Keratinocyte (primary cell): ENCODE data around the gene ARHGAP9. TPM values are rescaled to one million over a fixed set of nuclear protein-coding genes. Genes with fewer than 3 reads are reported as not detected.
A peak's percentile ranks its signal among the peaks of the same experiment; 100 is the strongest.

Experiments
- DNase-seq: peaks from one replicate; pipeline ENCODE4 v3.0.0-alpha.2; 2011; ENCODE audit warnings: low read depth, missing footprints, low spot score
- FAIRE-seq: peaks from 2 replicates; lab custom pipeline; 2011; peaks lifted over from hg19 to GRCh38; lab: Jason Lieb, UNC
- H2AFZ ChIP-seq: 2 replicates; pipeline ENCODE4 v1.6.0; 2012; ENCODE audit warnings: low read length, control low read depth, inconsistent platforms; ENCODE audit not compliant: control insufficient read depth
- H3K27ac ChIP-seq: 2 replicates; pipeline ENCODE4 v1.5.1; 2011; ENCODE audit warnings: low read length; ENCODE audit not compliant: control insufficient read depth, insufficient read depth
- H3K27me3 ChIP-seq: 3 replicates; pipeline ENCODE4 v1.6.0; 2011; ENCODE audit warnings: low read length; ENCODE audit not compliant: control insufficient read depth, insufficient read depth; ENCODE audit errors: extremely low read depth
- H3K36me3 ChIP-seq, 2 experiments: 2 replicates in 1 of 2; 3 replicates in 1 of 2; pipeline ENCODE4 v1.5.1; 2011; ENCODE audit warnings: low read length in 2 of 2, mild to moderate bottlenecking in 1 of 2; ENCODE audit not compliant: control insufficient read depth in 2 of 2, insufficient read depth in 2 of 2; ENCODE audit errors: extremely low read depth in 1 of 2
- H3K4me1 ChIP-seq: 3 replicates; pipeline ENCODE4 v1.5.1; 2011; ENCODE audit warnings: low read length; ENCODE audit not compliant: control insufficient read depth, insufficient read depth; ENCODE audit errors: extremely low read depth
- H3K4me2 ChIP-seq: 3 replicates; pipeline ENCODE4 v1.6.0; 2011; ENCODE audit warnings: low read depth, low read length; ENCODE audit not compliant: control insufficient read depth, insufficient read depth; ENCODE audit errors: extremely low read depth
- H3K4me3 ChIP-seq, 3 experiments: fragments of 200-600 bp in 1 of 3; sonication (generic) in 1 of 3; 2 replicates in 2 of 3; 3 replicates in 1 of 3; pipeline ENCODE4 v1.5.1; 2011 to 2016; ENCODE audit warnings: low read length in 3 of 3, mild to moderate bottlenecking in 3 of 3, control low read depth in 2 of 3, inconsistent platforms in 1 of 3, low read depth in 1 of 3, mixed read lengths in 1 of 3, mixed run types in 1 of 3, moderate library complexity in 1 of 3; ENCODE audit not compliant: control insufficient read depth in 2 of 3, insufficient read depth in 2 of 3; ENCODE audit errors: extremely low read depth in 1 of 3
- H3K79me2 ChIP-seq: 2 replicates; pipeline ENCODE4 v1.6.0; 2012; ENCODE audit warnings: low read length; ENCODE audit not compliant: control insufficient read depth, insufficient read depth
- H3K9ac ChIP-seq: 3 replicates; pipeline ENCODE4 v1.6.0; 2011; ENCODE audit warnings: low read length; ENCODE audit not compliant: control insufficient read depth, insufficient read depth; ENCODE audit errors: extremely low read depth
- H3K9me1 ChIP-seq: 3 replicates; pipeline ENCODE4 v1.6.0; 2011; ENCODE audit warnings: low read length; ENCODE audit not compliant: control insufficient read depth, insufficient read depth; ENCODE audit errors: extremely low read depth
- H3K9me3 ChIP-seq: 2 replicates; pipeline ENCODE4 v1.5.1; 2012; ENCODE audit warnings: low read depth, low read length; ENCODE audit not compliant: control insufficient read depth
- H4K20me1 ChIP-seq: 3 replicates; pipeline ENCODE4 v1.6.0; 2011; ENCODE audit warnings: low read length; ENCODE audit not compliant: control insufficient read depth, insufficient read depth; ENCODE audit errors: extremely low read depth
- EZH2 ChIP-seq: IDR thresholded peaks from one replicate; pipeline ENCODE4 v1.6.1; 2012; ENCODE audit warnings: inconsistent platforms, mild to moderate bottlenecking, low read length, moderate library complexity
- dilution Hi-C: fragments of 300-500 bp; cut with MboI; formaldehyde crosslinking; loops from one replicate; pipeline ENCODE4 v1.7.0; 2020; ENCODE audit warnings: low sequenced_read_pairs; ENCODE audit not compliant: extremely low pct_ligation_motif_present
- polyA plus RNA-seq, 5 experiments: library from polyadenylated mRNA; depleted of rRNA in 3 of 5; stranded (reverse) in 3 of 5; stranded (forward) in 1 of 5; unstranded in 1 of 5; fragments of >200 nt; gene quantifications; 1 replicate in 1 of 5; 2 replicates in 3 of 5; 3 replicates in 1 of 5; pipeline versions ENCODE4 v1.2.1 to v1.2.3, GENCODE V29; 2011 to 2012; ENCODE audit warnings: missing spikeins in 2 of 5, low read depth in 1 of 5, low replicate concordance in 1 of 5
- TF ChIP-seq, protein P1 (sequence below), 3 experiments: IDR thresholded peaks in 1 of 3; conservative IDR thresholded peaks in 1 of 3; optimal IDR thresholded peaks in 1 of 3; 2 replicates in 2 of 3; 3 replicates in 1 of 3; pipeline versions ENCODE3 to v1.5.1; 2011; ENCODE audit warnings: low read length in 3 of 3, mild to moderate bottlenecking in 3 of 3, moderate library complexity in 2 of 3, control low read depth in 1 of 3, inconsistent platforms in 1 of 3; ENCODE audit not compliant: insufficient read depth in 2 of 3; ENCODE audit errors: extremely low read depth in 1 of 3

ARHGAP9 gene
- polyA plus RNA-seq, 1 donor (not counting 4 experiments of a cell fraction or from before 2014, with no cell fraction given), result not detected

DNA sequence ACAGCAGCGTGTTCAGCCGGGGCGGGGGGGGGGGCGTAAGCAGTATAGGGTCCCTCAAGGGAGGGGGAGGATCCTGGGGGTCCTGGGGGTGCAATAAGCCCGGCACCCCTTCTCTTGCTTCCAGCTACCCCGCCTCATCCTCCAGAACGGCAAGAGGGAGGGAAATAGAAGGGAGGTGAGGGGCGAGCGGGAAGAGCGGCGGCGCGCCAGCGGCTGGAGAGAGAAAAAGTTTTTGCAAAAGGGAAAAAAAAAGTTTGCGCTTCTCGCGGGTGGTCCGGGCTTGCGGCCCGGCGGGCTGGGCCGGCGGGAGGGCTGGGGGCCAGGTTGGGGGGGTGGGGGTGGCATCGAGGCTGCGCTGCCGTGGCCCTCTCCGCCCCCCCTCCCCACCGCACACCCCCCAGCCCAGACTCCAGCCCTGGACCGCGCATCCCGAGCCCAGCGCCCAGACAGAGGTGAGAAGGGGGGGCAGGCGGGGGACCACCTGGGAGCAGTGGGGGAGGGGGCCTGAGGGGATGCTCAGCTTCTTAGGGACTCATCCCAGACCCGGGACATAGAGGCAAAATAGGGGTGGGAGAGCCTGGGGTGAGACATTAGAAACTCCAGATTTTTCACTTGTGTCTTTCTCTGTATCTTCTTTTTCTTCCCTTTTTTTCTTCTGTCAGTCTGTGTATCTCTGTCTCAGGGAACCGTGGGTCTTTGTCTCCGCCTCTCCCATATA lies 19.8 kb downstream of the ARHGAP9 start, which contains the start of gene GLI1:
Gene GLI1 (plus strand): TSS at position 36 of the 718 bp plus-strand sequence. CDS start 3,907 bp downstream, outside the sequence.
- Histone ChIP-seq H3K9me3 (no peaks in the 10 kb centered on the region), H3K9ac (peak within 1 kb of the TSS; percentile 76), H3K4me2 (peak within 1 kb of the TSS; percentile 97), H3K4me1 (peaks cover 44% of the 10 kb centered on the region), H2AFZ (peak within 1 kb of the TSS; percentile 97), H3K36me3 (no peaks in the 10 kb centered on the region), H3K79me2 (no peaks in the 10 kb centered on the region), H3K27ac (peak within 1 kb of the TSS; percentile 91), H4K20me1 (no peaks in the 10 kb centered on the region), H3K9me1 (no peaks in the 10 kb centered on the region), H3K27me3 (peaks cover 16% of the 10 kb centered on the region), H3K4me3 (peak within 1 kb of the TSS; percentile 50 to 96 (median 94))
- TF ChIP-seq EZH2, result no peak
- TF ChIP-seq, protein P1, sequence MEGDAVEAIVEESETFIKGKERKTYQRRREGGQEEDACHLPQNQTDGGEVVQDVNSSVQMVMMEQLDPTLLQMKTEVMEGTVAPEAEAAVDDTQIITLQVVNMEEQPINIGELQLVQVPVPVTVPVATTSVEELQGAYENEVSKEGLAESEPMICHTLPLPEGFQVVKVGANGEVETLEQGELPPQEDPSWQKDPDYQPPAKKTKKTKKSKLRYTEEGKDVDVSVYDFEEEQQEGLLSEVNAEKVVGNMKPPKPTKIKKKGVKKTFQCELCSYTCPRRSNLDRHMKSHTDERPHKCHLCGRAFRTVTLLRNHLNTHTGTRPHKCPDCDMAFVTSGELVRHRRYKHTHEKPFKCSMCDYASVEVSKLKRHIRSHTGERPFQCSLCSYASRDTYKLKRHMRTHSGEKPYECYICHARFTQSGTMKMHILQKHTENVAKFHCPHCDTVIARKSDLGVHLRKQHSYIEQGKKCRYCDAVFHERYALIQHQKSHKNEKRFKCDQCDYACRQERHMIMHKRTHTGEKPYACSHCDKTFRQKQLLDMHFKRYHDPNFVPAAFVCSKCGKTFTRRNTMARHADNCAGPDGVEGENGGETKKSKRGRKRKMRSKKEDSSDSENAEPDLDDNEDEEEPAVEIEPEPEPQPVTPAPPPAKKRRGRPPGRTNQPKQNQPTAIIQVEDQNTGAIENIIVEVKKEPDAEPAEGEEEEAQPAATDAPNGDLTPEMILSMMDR (optimal IDR thresholded peaks at IDR 0.05 in 1 of 3, IDR thresholded peaks at IDR 0.05 in 1 of 3, conservative IDR thresholded peaks at IDR 0.05 in 1 of 3; ENCODE audit: extremely low read depth in 1 of 3, insufficient read depth in 2 of 3, low read length in 3 of 3), result no peak
- DNase-seq (no peak), FAIRE-seq (no peak)
- dilution Hi-C loops, result no loop called here

DNA sequence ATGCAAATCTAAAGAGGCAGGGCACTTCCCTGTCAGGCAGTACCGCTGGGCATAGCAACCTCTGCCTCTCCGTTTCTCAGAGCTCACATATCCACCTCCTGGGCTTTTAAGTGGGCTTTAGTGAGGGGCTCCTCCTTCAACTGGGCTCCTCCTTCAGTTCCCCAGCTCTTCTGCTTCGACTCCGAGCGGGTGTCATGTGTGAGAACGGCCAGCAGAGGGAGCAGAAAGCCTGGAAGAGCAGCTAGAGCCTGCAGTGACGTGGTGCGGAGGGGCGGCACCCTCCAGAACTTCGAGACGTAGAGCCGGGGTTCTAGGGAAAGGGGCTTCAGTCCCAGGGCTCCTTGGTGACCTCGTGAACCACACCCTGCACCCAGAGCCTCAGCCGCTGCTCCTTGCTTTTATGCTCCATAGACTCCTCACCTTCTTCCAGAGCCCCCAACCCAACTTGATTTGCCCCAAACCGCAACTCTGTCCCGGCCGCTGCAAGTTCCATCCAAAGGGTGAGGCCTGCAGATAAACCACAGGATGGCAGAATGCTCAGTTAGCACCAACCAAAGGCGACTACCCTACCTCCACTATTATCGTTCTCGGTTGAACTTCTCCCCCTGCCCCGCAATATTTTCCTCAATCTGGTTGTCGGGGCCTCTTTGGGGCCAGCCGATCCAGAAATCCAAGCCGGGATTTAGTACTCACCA lies 20.5 kb downstream of the ARHGAP9 start:
- H3K9ac ChIP-seq, result peak overlapping the region; percentile 76
- no peaks in the 10 kb centered on the region for H3K9me3 ChIP-seq
- H3K27ac ChIP-seq, result peak overlapping the region; percentile 91
- FAIRE-seq, result peak; percentile 77
- peak; percentile 85 for DNase-seq
- H3K9me1 ChIP-seq, result no peaks in the 10 kb centered on the region
- peaks cover 16% of the 10 kb centered on the region for H3K27me3 ChIP-seq
- no peaks in the 10 kb centered on the region for H3K79me2 ChIP-seq
- TF ChIP-seq, protein P1 (optimal IDR thresholded peaks at IDR 0.05 in 1 of 3, IDR thresholded peaks at IDR 0.05 in 1 of 3, conservative IDR thresholded peaks at IDR 0.05 in 1 of 3; ENCODE audit: extremely low read depth in 1 of 3, insufficient read depth in 2 of 3, low read length in 3 of 3), result peak; percentile 85 to 91 (median 91)
- no peak for TF ChIP-seq EZH2
- no peaks in the 10 kb centered on the region for H4K20me1 ChIP-seq
- dilution Hi-C loops, result no loop called here
- no peaks in the 10 kb centered on the region for H3K36me3 ChIP-seq
- H3K4me2 ChIP-seq, result peak overlapping the region; percentile 93
- H2AFZ ChIP-seq, result peak overlapping the region; percentile 97
- H3K4me1 ChIP-seq, result peaks cover 44% of the 10 kb centered on the region
- H3K4me3 ChIP-seq, result peak overlapping the region; percentile 50 to 96 (median 94)
